ENCODE data around the gene GCSAML. TPM values are rescaled to one million over a fixed set of nuclear protein-coding genes. Genes with fewer than 3 reads are reported as not detected.

GCSAML gene
- total and polyA plus RNA-seq, 2 of the 4 experiments (the other 2 are of a cell fraction): not detected

DNA sequence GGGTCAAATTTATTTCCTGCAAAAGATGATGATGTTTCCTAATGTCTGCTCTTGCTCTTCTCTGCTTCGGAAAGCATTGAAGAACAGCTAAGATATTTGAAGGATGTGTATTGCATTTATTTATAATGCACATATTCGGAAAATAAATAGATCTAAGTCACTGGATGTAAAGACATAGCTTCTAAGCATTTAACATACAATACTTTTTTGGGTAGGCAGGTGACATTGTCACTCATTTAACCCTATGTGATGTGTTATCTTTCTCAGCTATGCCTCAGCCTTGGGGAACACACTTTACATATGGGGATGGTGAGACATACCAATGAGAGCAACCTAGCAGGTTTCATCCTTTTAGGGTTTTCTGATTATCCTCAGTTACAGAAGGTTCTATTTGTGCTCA, 39.1 kb downstream of the GCSAML start, which contains the start of gene OR2G2:
TSS of gene OR2G2 (plus strand) at position 301 of the 400 bp plus-strand sequence. CDS start at position 301, 0 bp downstream.
- CTCF ChIA-PET: no interaction called here
- no TSS peak for BruUV-seq (replicated peaks)

More for the DNA sequence above, 39.1 kb downstream of the GCSAML start, which contains the start of gene OR2G2:
- ATAC-seq (ENCODE audit: low read depth) (no peak), DNase-seq (no peak)
- no peak within 1 kb of the TSS for H2AK5ac ChIP-seq (ENCODE audit: low read depth, low read length)
- WGBS, 2 experiments (ENCODE audit: extremely low coverage in 2 of 2, insufficient read length in 1 of 2): no CpG with 5 or more reads among the region's 2 CpGs
- no peak within 1 kb of the TSS for H3K4ac ChIP-seq (ENCODE audit: low read depth, low read length)
- H2AK9ac ChIP-seq (replicated peaks; ENCODE audit: low read depth, low read length, poor library complexity): no peak within 1 kb of the TSS
- no peaks in the 10 kb centered on the region for H3K79me1 ChIP-seq (ENCODE audit: low read depth in 1 of 2, low read length in 2 of 2)
- no peaks in the 10 kb centered on the region for H3K9me1 ChIP-seq (ENCODE audit: insufficient read depth, low read length)
- H3K9me3 ChIP-seq (ENCODE audit: control insufficient read depth, insufficient read depth, low read length): peaks cover 8% of the 10 kb centered on the region; the same call in 1 of the 2 replicates
- no peak within 1 kb of the TSS for H3K14ac ChIP-seq (replicated peaks; ENCODE audit: low read depth, low read length)
- no peak within 1 kb of the TSS for H4K91ac ChIP-seq (ENCODE audit: insufficient read depth, low read depth, low read length)
- no peak within 1 kb of the TSS for H3K4me2 ChIP-seq (ENCODE audit: low read depth, low read length)
- no peak within 1 kb of the TSS for H2BK5ac ChIP-seq (ENCODE audit: low read depth, low read length, poor library complexity, severe bottlenecking)
- no peaks in the 10 kb centered on the region for H3K36me3 ChIP-seq (ENCODE audit: control insufficient read depth, insufficient read depth, low read length)
- H2BK20ac ChIP-seq (ENCODE audit: low read depth, low read length): no peak within 1 kb of the TSS
- no peak within 1 kb of the TSS for H3K4me3 ChIP-seq (ENCODE audit: insufficient read depth, low read depth, low read length)
- H3K18ac ChIP-seq (ENCODE audit: low read depth, low read length): no peak within 1 kb of the TSS
- no peak within 1 kb of the TSS for H3K27ac ChIP-seq (ENCODE audit: insufficient read depth, low read length)
- H2BK120ac ChIP-seq (ENCODE audit: low read depth, low read length): no peak within 1 kb of the TSS
- POLR2A ChIA-PET (ENCODE audit: unreplicated experiment): no interaction called here
- H3K27me3 ChIP-seq (ENCODE audit: control insufficient read depth, insufficient read depth, low read length): no peaks in the 10 kb centered on the region
- H3K23ac ChIP-seq (ENCODE audit: low read depth, low read length): no peak within 1 kb of the TSS
- dilution Hi-C loops (cut with HindIII; ENCODE audit: low sequenced_read_pairs, unreplicated experiment) (no loop called here), in situ Hi-C loops (cut with MboI; ENCODE audit: low sequenced_read_pairs) (no loop called here), intact Hi-C loops (cut with micrococcal nuclease) (no loop called here)
- H3K56ac ChIP-seq (ENCODE audit: extremely low read depth, insufficient read depth, low read length): no peak within 1 kb of the TSS
- no peak within 1 kb of the TSS for H2AFZ ChIP-seq (replicated peaks; ENCODE audit: low read length, poor library complexity)
- no peak within 1 kb of the TSS for H4K8ac ChIP-seq (ENCODE audit: low read depth in 2 of 2, low read length in 2 of 2)
- no peaks in the 10 kb centered on the region for H4K20me1 ChIP-seq (ENCODE audit: insufficient read depth, low read length)
- H2BK15ac ChIP-seq (ENCODE audit: low read depth, low read length): no peak within 1 kb of the TSS
- no peak within 1 kb of the TSS for H3K9ac ChIP-seq (ENCODE audit: low read depth, low read length)
- no peak for TF ChIP-seq POLR2A (IDR thresholded peaks at IDR 0.05; ENCODE audit: low read depth, low read length)
- TF ChIP-seq MXI1 (IDR thresholded peaks at IDR 0.05; ENCODE audit: borderline replicate concordance, low read depth, low read length): no peak
- no peak for TF ChIP-seq CTCF (conservative IDR thresholded peaks at IDR 0.05; ENCODE audit: low read depth, low read length)
- no peak for TF ChIP-seq NFE2L2 (IDR thresholded peaks at IDR 0.05; ENCODE audit: low read depth, low read length)
- no peak for TF ChIP-seq MAZ (IDR thresholded peaks at IDR 0.05; ENCODE audit: borderline replicate concordance, low read depth, low read length)
- TF ChIP-seq CEBPB (IDR thresholded peaks at IDR 0.05; ENCODE audit: low read depth, low read length): no peak
- TF ChIP-seq RCOR1 (IDR thresholded peaks at IDR 0.05; ENCODE audit: insufficient replicate concordance, low read length): no peak
- TF ChIP-seq MAFK (IDR thresholded peaks at IDR 0.05; ENCODE audit: low read depth, low read length): no peak
- TF ChIP-seq, protein P1, sequence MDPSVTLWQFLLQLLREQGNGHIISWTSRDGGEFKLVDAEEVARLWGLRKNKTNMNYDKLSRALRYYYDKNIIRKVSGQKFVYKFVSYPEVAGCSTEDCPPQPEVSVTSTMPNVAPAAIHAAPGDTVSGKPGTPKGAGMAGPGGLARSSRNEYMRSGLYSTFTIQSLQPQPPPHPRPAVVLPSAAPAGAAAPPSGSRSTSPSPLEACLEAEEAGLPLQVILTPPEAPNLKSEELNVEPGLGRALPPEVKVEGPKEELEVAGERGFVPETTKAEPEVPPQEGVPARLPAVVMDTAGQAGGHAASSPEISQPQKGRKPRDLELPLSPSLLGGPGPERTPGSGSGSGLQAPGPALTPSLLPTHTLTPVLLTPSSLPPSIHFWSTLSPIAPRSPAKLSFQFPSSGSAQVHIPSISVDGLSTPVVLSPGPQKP (IDR thresholded peaks at IDR 0.05; ENCODE audit: borderline replicate concordance, low read depth, low read length): no peak
- TF ChIP-seq BHLHE40 (IDR thresholded peaks at IDR 0.05; ENCODE audit: low read depth, low read length): no peak
- no peak for TF ChIP-seq RFX5 (IDR thresholded peaks at IDR 0.05; ENCODE audit: low read depth, low read length)
- H4K5ac ChIP-seq (ENCODE audit: low read depth, low read length): no peak within 1 kb of the TSS
- H3K4me1 ChIP-seq (ENCODE audit: control insufficient read depth, insufficient read depth, low read length): no peaks in the 10 kb centered on the region
